ENCODE measurements around the gene PHF21A. TPM values are rescaled to one million over a fixed set of nuclear protein-coding genes. Genes with fewer than 3 reads are reported as not detected.

PHF21A gene
- total RNA-seq, 1 experiment from 2014 or later = 29.4 TPM

- TF ChIP-seq E2F1 (CRISPR knock-in tag; IDR thresholded peaks at IDR 0.05) (no peak), PREB (CRISPR knock-in tag; IDR thresholded peaks at IDR 0.05; ENCODE audit: borderline replicate concordance) (no peak), ZNF232 (CRISPR knock-in tag; IDR thresholded peaks at IDR 0.05) (peak; percentile 53; the same call in 1 of the 2 replicates), GRHL2 (CRISPR knock-in tag; IDR thresholded peaks at IDR 0.05; ENCODE audit: insufficient replicate concordance, severe bottlenecking) (no peak), ETV6 (CRISPR knock-in tag; IDR thresholded peaks at IDR 0.05) (no peak), ZNF138 (CRISPR knock-in tag; conservative IDR thresholded peaks at IDR 0.05) (no peak), NFE2L1 (CRISPR knock-in tag; IDR thresholded peaks at IDR 0.05) (peak; percentile 14; the same call in 1 of the 2 replicates), TEAD4 (CRISPR knock-in tag; IDR thresholded peaks at IDR 0.05) (no peak; the same call in 1 of the 2 replicates), FOXP4 (CRISPR knock-in tag; IDR thresholded peaks at IDR 0.05) (no peak), PRDM15 (CRISPR knock-in tag; IDR thresholded peaks at IDR 0.05) (no peak), ZNF317 (CRISPR knock-in tag; IDR thresholded peaks at IDR 0.05; ENCODE audit: borderline replicate concordance, low read depth) (peak; percentile 38; the same call in 1 of the 2 replicates), SOX15 (CRISPR knock-in tag; IDR thresholded peaks at IDR 0.05) (no peak), USF2 (CRISPR knock-in tag; IDR thresholded peaks at IDR 0.05) (no peak), ZNF425 (CRISPR knock-in tag; conservative IDR thresholded peaks at IDR 0.05) (no peak), ZBTB21 (CRISPR knock-in tag; IDR thresholded peaks at IDR 0.05; ENCODE audit: borderline replicate concordance) (no peak), JAZF1 (CRISPR knock-in tag; IDR thresholded peaks at IDR 0.05) (no peak), MXD4 (CRISPR knock-in tag; IDR thresholded peaks at IDR 0.05; ENCODE audit: borderline replicate concordance) (no peak), MYBL2 (CRISPR knock-in tag; IDR thresholded peaks at IDR 0.05) (0 out of 2 replicates have a peak, but pooled peaks have one; percentile 6), ZNF671 (CRISPR knock-in tag; IDR thresholded peaks at IDR 0.05) (no peak), SMAD3 (CRISPR knock-in tag; IDR thresholded peaks at IDR 0.05; ENCODE audit: borderline replicate concordance) (no peak), CDX4 (CRISPR knock-in tag; IDR thresholded peaks at IDR 0.05; ENCODE audit: borderline replicate concordance) (no peak), GABPB1 (CRISPR knock-in tag; IDR thresholded peaks at IDR 0.05) (no peak), NFATC4 (CRISPR knock-in tag; IDR thresholded peaks at IDR 0.05) (no peak), ZNF263 (CRISPR knock-in tag; IDR thresholded peaks at IDR 0.05; ENCODE audit: low read depth) (no peak), USF1 (CRISPR knock-in tag; IDR thresholded peaks at IDR 0.05) (no peak)
These were observed 221.6 kb downstream of the PHF21A start (continued) for GRCh38 chr11:45899448-45900174.

All from WTC11 (cell line).